Peyer's patch (tissue), 4 donors: Measurements from ENCODE around the gene MAP7D2. TPM values are rescaled to one million over a fixed set of nuclear protein-coding genes. Genes with fewer than 3 reads are reported as not detected.

Experiments
- DNase-seq, 3 donors: peaks; one replicate each; pipeline ENCODE4 v3.0.0-alpha.2; 2017 to 2019
- H3K27ac ChIP-seq, 4 donors: fragments of 200-600 bp; sonication (generic); one replicate each; pipeline ENCODE4 v1.5.1; 2016 to 2019
- H3K27me3 ChIP-seq, 2 donors: fragments of 200-600 bp; sonication (generic); one replicate each; pipeline ENCODE4 v1.5.1; 2019
- H3K36me3 ChIP-seq, 3 donors: fragments of 200-600 bp; sonication (generic); one replicate each; pipeline ENCODE4 v1.5.1; 2016 to 2019
- H3K4me1 ChIP-seq, 4 donors: fragments of 200-600 bp; sonication (generic); one replicate each; pipeline ENCODE4 v1.5.1; 2016 to 2019
- H3K4me3 ChIP-seq, 4 donors: fragments of 200-600 bp; sonication (generic); 1 replicate in 3 of 4; 2 replicates in 1 of 4; pipeline ENCODE4 v1.5.1; 2016 to 2019; ENCODE audit warnings: mild to moderate bottlenecking in 1 of 4
- H3K9me3 ChIP-seq, 4 donors: fragments of 200-600 bp; sonication (generic); one replicate each; pipeline ENCODE4 v1.5.1; 2016 to 2019; ENCODE audit warnings: mild to moderate bottlenecking in 1 of 4
- POLR2A ChIP-seq, 2 donors: fragments of 450-650 bp; IDR thresholded peaks; one replicate each; pipeline ENCODE4 v1.5.1; 2017; ENCODE audit warnings: antibody characterized with exemption in 2 of 2, mild to moderate bottlenecking in 2 of 2, moderate library complexity in 2 of 2
- total RNA-seq, 4 donors: library from RNA; depleted of rRNA; stranded (reverse); fragments of >200 nt; gene quantifications; one replicate each; pipeline ENCODE4 v1.1.0, GENCODE V29; 2016
- TF ChIP-seq, protein P1 (sequence below), 6 experiments: fragments of 450-650 bp in 4 of 6; fragments of 200-600 bp in 2 of 6; sonication (generic) in 1 of 6; IDR thresholded peaks; one replicate each; pipeline ENCODE4 v1.5.1; 2017 to 2019; ENCODE audit warnings: antibody characterized with exemption in 6 of 6, mild to moderate bottlenecking in 3 of 6, moderate library complexity in 1 of 6

The MAP7D2 gene
- total RNA-seq, 4 donors from 2014 or later: 1.3 to 5.3 (median 2.9) TPM

DNA sequence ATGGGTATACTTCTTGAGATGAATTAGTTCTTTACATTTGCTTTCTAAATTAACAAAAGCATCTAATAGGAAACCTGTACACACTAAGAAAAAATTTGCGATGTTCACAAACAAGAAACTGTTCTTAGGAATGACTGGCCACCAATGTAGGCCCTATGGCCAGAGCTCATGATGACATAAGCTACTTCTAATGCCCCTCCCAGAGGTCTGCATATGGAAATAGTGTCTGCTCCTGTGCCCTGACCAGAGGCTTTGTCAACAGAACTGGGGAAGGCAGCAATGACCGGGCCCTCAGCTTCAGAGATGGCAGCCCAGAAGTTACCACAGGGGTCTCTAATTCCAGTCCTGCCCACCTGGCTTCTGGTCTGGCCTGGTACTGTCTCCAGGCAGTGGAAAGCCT lies 110.8 kb downstream of the MAP7D2 start:
- no peak overlapping the region for H3K4me3 ChIP-seq
- no peaks in the 10 kb centered on the region for H3K9me3 ChIP-seq
- no peaks in the 10 kb centered on the region for H3K36me3 ChIP-seq
- TF ChIP-seq POLR2A (IDR thresholded peaks at IDR 0.05): no peak
- TF ChIP-seq, protein P1, sequence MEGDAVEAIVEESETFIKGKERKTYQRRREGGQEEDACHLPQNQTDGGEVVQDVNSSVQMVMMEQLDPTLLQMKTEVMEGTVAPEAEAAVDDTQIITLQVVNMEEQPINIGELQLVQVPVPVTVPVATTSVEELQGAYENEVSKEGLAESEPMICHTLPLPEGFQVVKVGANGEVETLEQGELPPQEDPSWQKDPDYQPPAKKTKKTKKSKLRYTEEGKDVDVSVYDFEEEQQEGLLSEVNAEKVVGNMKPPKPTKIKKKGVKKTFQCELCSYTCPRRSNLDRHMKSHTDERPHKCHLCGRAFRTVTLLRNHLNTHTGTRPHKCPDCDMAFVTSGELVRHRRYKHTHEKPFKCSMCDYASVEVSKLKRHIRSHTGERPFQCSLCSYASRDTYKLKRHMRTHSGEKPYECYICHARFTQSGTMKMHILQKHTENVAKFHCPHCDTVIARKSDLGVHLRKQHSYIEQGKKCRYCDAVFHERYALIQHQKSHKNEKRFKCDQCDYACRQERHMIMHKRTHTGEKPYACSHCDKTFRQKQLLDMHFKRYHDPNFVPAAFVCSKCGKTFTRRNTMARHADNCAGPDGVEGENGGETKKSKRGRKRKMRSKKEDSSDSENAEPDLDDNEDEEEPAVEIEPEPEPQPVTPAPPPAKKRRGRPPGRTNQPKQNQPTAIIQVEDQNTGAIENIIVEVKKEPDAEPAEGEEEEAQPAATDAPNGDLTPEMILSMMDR (IDR thresholded peaks at IDR 0.05): no peak
- no peaks in the 10 kb centered on the region for H3K27me3 ChIP-seq
- DNase-seq: no peak
- no peak overlapping the region for H3K27ac ChIP-seq
- no peaks in the 10 kb centered on the region for H3K4me1 ChIP-seq

DNA sequence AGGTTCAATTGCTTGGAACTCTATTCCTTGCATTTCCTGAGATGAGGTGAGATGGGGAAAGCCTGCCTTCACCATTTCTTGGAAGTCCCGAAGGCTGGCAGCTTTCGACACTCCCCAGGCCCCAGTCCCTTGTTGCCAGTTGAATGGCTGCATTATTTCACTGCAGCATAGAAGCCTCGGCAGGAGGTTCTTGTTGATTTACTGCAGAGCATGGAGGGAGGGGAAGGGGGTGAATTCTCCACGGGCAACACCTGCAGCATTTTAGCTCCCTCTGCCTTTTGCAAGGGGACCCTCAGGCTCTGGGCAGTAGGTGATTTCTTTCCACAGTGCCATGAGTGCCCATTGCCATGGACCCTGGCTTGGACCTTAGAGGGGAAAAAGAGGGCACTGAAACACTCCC lies 115.1 kb downstream of the MAP7D2 start:
- no peak overlapping the region for H3K27ac ChIP-seq
- no peaks in the 10 kb centered on the region for H3K4me1 ChIP-seq
- no peaks in the 10 kb centered on the region for H3K36me3 ChIP-seq
- DNase-seq: no peak
- TF ChIP-seq, protein P1 (IDR thresholded peaks at IDR 0.05): no peak
- no peak for TF ChIP-seq POLR2A (IDR thresholded peaks at IDR 0.05)
- no peaks in the 10 kb centered on the region for H3K27me3 ChIP-seq
- H3K9me3 ChIP-seq: no peaks in the 10 kb centered on the region
- H3K4me3 ChIP-seq: no peak overlapping the region

DNA sequence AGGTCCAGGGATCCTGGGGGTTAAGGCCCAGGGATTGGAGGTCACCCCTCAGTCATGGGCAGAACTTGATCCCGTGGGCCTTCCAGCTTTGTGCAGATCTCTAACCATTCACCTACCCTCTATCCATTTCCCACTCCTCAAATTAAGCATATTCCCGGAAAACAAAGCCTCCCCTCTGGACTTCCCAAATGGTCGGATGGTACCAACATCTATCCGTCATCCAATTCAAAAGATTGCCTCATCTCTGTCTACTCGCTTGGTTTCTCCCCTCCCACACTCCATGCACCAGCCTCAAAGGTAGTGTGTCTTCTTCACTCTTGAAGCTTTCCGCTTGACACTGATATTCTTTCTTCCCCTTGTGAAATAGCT lies 125.4 kb downstream of the MAP7D2 start:
- no peak for TF ChIP-seq POLR2A (IDR thresholded peaks at IDR 0.05)
- TF ChIP-seq, protein P1 (IDR thresholded peaks at IDR 0.05): no peak
- Histone ChIP-seq H3K27me3 (no peaks in the 10 kb centered on the region), H3K4me1 (no peaks in the 10 kb centered on the region), H3K4me3 (peak overlapping the region; percentile 67 to 93 (median 70)), H3K27ac (peak overlapping the region; percentile 46 to 81 (median 74)), H3K36me3 (no peaks in the 10 kb centered on the region), H3K9me3 (no peaks in the 10 kb centered on the region)
- DNase-seq: no peak

DNA sequence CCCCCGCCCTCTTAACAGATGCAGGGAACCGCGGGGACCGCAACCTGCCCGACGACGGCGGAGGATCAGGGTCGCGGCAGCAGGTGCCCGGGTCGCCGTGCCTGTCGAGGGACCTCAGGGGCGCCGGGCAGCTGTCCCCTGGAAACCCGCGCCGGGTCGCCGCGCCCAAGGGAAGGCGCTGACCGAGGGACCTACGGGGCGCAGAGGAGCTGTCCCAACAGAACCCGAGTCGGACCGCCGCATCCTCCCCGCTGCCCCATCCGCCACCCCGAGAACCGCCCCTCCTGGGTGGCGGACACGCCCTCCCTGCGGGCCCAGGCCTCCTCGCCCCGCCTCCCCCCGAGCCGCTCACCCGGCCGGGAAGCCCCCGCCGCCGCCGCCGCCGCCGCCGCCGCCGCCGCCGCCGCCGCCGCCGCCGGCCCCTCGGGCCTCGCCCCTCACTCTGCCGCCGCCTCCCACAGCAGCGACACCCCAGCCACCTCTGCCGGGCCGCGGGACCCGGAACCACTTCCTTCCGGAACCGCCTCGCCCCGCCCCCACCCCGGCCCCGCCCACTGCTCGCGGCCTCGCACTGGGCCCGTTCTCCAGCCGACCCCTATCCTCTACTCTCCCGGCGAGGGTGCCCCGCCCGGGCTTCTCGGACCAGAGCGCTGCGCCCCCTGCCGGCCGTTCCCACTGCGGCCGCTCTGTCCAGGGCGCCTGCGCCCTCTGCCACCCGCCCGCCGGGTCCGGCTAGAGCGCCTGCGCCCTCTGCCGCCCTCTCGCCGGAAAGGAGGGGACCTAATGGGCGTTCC lies 126.0 kb downstream of the MAP7D2 start, which contains the start of gene BCLAF3:
Gene BCLAF3 (minus strand): TSS at position 506 of the 794 bp plus-strand sequence. CDS start 20,797 bp downstream, outside the sequence.
- H3K4me1 ChIP-seq: no peaks in the 10 kb centered on the region
- peak; percentile 85 to 94 (median 92) for DNase-seq
- H3K27me3 ChIP-seq: no peaks in the 10 kb centered on the region
- TF ChIP-seq, protein P1 (IDR thresholded peaks at IDR 0.05): peak; percentile 81 to 88 (median 84)
- TF ChIP-seq POLR2A (IDR thresholded peaks at IDR 0.05): peak in 1 of 2 donors; percentile 17
- H3K36me3 ChIP-seq: no peaks in the 10 kb centered on the region
- no peaks in the 10 kb centered on the region for H3K9me3 ChIP-seq
- peak within 1 kb of the TSS; percentile 64 to 81 (median 74) for H3K27ac ChIP-seq
- H3K4me3 ChIP-seq: peak within 1 kb of the TSS; percentile 67 to 93 (median 70)

DNA sequence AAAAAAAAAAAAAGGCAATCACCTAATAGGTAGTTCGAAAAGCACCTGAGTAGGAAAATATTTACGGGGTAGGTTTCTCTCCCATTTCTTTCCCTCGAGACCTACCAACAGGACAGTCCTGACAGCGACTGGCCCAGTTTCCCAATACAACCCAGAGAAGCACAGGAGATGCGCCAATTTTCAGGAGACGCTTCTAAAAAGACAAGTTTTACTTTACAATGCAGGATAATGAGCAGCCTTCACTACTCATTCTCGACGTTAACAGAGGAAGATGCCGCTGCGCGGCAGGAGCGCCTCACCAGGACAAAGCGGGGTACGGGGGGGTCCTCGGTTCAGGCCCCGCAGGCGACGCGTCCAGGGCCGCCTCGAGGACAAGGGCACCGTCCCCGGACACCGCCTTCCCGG lies 126.6 kb downstream of the MAP7D2 start:
- Histone ChIP-seq H3K4me1 (no peaks in the 10 kb centered on the region), H3K27me3 (no peaks in the 10 kb centered on the region), H3K36me3 (no peaks in the 10 kb centered on the region), H3K4me3 (peak overlapping the region; percentile 67 to 93 (median 70)), H3K27ac (peak overlapping the region; percentile 64 to 81 (median 74)), H3K9me3 (no peaks in the 10 kb centered on the region)
- TF ChIP-seq, protein P1 (IDR thresholded peaks at IDR 0.05): no peak
- no peak for TF ChIP-seq POLR2A (IDR thresholded peaks at IDR 0.05)
- DNase-seq: peak in 2 of 3 donors; percentile 25 to 60
